OCI-LY1 (cell line): Measurements from ENCODE around the gene KLHDC7B.
"Not testable (repeated sequence)": the region's sequence is repeated elsewhere in the genome, so short reads cannot be mapped to it uniquely, and the experiment has no call there.

Source experiments
- H2AFZ ChIP-seq: fragments of 200-600 bp; sonication (generic), shearing (Covaris generic); 2 replicates; pipeline ENCODE4 v1.6.0; 2014; ENCODE audit warnings: antibody characterized with exemption, mild to moderate bottlenecking, low read length
- H3F3A ChIP-seq: fragments of 200-600 bp; sonication (generic), shearing (Covaris generic); 2 replicates; pipeline ENCODE4 v1.6.0; 2014; ENCODE audit warnings: mild to moderate bottlenecking, antibody characterized with exemption, low read length, moderate library complexity; ENCODE audit not compliant: insufficient read depth
- H3K27ac ChIP-seq: fragments of 200-600 bp; sonication (generic); 2 replicates; pipeline ENCODE4 v1.5.1; 2014; ENCODE audit warnings: low read length, mixed run types, mild to moderate bottlenecking, low read depth; ENCODE audit not compliant: poor library complexity, severe bottlenecking
- H3K27me3 ChIP-seq: fragments of 200-600 bp; sonication (generic); 2 replicates; pipeline ENCODE4 v1.6.0; 2014; ENCODE audit warnings: antibody characterized with exemption, mild to moderate bottlenecking, low read length, moderate library complexity; ENCODE audit not compliant: insufficient read depth
- H3K36me3 ChIP-seq: fragments of 200-600 bp; sonication (generic); 2 replicates; pipeline ENCODE4 v1.6.1; 2014; ENCODE audit warnings: mild to moderate bottlenecking, antibody characterized with exemption, low read length, moderate library complexity, mixed read lengths; ENCODE audit not compliant: insufficient read depth
- H3K4me1 ChIP-seq: fragments of 200-600 bp; sonication (generic); 2 replicates; pipeline ENCODE4 v1.5.1; 2014; ENCODE audit warnings: mild to moderate bottlenecking, low read length, moderate library complexity; ENCODE audit not compliant: insufficient read depth, severe bottlenecking
- H3K4me2 ChIP-seq: fragments of 200-600 bp; sonication (generic), shearing (Covaris generic); 2 replicates; pipeline ENCODE4 v1.6.1; 2014; ENCODE audit warnings: low read length
- H3K4me3 ChIP-seq: fragments of 200-600 bp; sonication (generic); 2 replicates; pipeline ENCODE4 v1.5.1; 2014; ENCODE audit warnings: low read length, low read depth, mild to moderate bottlenecking, mixed read lengths; ENCODE audit not compliant: poor library complexity, severe bottlenecking
- H3K79me2 ChIP-seq: fragments of 200-600 bp; shearing (Covaris generic); 2 replicates; pipeline ENCODE4 v1.6.1; 2016; ENCODE audit warnings: mixed run types, low read length, mixed read lengths; ENCODE audit not compliant: insufficient read depth
- H3K9ac ChIP-seq: fragments of 200-600 bp; sonication (generic), shearing (Covaris generic); 2 replicates; pipeline ENCODE4 v1.6.1; 2014; ENCODE audit warnings: mild to moderate bottlenecking, low read length, mixed read lengths
- H3K9me2 ChIP-seq: fragments of 200-600 bp; sonication (generic), shearing (Covaris generic); 2 replicates; pipeline ENCODE4 v1.6.1; 2014; ENCODE audit warnings: low read depth, mild to moderate bottlenecking, low read length, mixed read lengths
- H3K9me3 ChIP-seq: fragments of 200-600 bp; shearing (Covaris generic); 2 replicates; pipeline ENCODE4 v1.6.1; 2014; ENCODE audit warnings: low read length, mixed read lengths
- H4K20me1 ChIP-seq: fragments of 200-600 bp; sonication (generic), shearing (Covaris generic); 2 replicates; pipeline ENCODE4 v1.6.0; 2016; ENCODE audit warnings: mild to moderate bottlenecking, low read length; ENCODE audit not compliant: insufficient read depth
- EZH2 ChIP-seq: fragments of 200-600 bp; sonication (generic), shearing (Covaris generic); IDR thresholded peaks from 2 replicates; pipeline ENCODE4 v1.8.0; 2017; ENCODE audit warnings: borderline replicate concordance, mixed run types, mild to moderate bottlenecking, antibody characterized with exemption, low read length, moderate library complexity, mixed read lengths
- TF ChIP-seq, protein P1 (sequence below): fragments of 200-600 bp; sonication (generic), shearing (Covaris generic); IDR thresholded peaks from 2 replicates; pipeline ENCODE4 v1.5.1; 2017; ENCODE audit warnings: mild to moderate bottlenecking, antibody characterized with exemption, low read length, moderate library complexity, mixed read lengths

Gene KLHDC7B

GRCh38 chr22:50518606-50519005 lies 27.1 kb upstream of the KLHDC7B start:
- H3K4me2 ChIP-seq, result no peak overlapping the region
- H3K9ac ChIP-seq, result no peak overlapping the region

DNA sequence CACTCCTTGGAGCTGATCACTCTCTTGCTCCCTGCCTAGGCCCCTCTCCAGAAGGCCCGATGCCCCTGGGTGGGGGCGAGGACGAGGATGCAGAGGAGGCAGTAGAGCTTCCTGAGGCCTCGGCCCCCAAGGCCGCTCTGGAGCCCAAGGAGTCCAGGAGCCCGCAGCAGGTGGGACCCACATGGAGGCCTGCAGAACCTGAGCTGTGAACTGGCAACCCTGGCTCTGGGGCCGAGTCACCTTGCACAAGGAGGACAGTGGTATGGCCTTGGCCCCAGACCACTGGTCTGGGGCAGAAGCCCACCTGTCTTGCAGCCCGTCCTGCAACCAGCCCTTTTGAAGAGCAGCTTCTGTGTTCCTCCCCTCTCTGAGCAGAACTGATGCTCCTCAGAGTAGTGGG lies 26.5 kb upstream of the KLHDC7B start:
- Histone ChIP-seq H3K36me3 (peaks cover 87% of the 10 kb centered on the region), H3K4me1 (peaks cover 9% of the 10 kb centered on the region), H3K9ac (no peak overlapping the region), H4K20me1 (no peaks in the 10 kb centered on the region), H3K9me3 (no peaks in the 10 kb centered on the region), H2AFZ (no peak overlapping the region), H3F3A (no peaks in the 10 kb centered on the region), H3K9me2 (no peaks in the 10 kb centered on the region), H3K4me3 (no peak overlapping the region), H3K27ac (no peak overlapping the region), H3K27me3 (no peaks in the 10 kb centered on the region), H3K79me2 (peaks cover 10% of the 10 kb centered on the region), H3K4me2 (no peak overlapping the region)
- TF ChIP-seq, protein P1, sequence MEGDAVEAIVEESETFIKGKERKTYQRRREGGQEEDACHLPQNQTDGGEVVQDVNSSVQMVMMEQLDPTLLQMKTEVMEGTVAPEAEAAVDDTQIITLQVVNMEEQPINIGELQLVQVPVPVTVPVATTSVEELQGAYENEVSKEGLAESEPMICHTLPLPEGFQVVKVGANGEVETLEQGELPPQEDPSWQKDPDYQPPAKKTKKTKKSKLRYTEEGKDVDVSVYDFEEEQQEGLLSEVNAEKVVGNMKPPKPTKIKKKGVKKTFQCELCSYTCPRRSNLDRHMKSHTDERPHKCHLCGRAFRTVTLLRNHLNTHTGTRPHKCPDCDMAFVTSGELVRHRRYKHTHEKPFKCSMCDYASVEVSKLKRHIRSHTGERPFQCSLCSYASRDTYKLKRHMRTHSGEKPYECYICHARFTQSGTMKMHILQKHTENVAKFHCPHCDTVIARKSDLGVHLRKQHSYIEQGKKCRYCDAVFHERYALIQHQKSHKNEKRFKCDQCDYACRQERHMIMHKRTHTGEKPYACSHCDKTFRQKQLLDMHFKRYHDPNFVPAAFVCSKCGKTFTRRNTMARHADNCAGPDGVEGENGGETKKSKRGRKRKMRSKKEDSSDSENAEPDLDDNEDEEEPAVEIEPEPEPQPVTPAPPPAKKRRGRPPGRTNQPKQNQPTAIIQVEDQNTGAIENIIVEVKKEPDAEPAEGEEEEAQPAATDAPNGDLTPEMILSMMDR, result no peak
- TF ChIP-seq EZH2, result no peak

More at GRCh38 chr22:50518606-50519005, 27.1 kb upstream of the KLHDC7B start:
- Histone ChIP-seq H3K79me2 (peaks cover 15% of the 10 kb centered on the region), H3K4me3 (no peak overlapping the region), H3K27ac (no peak overlapping the region), H3K9me3 (no peaks in the 10 kb centered on the region), H3F3A (no peaks in the 10 kb centered on the region), H3K27me3 (no peaks in the 10 kb centered on the region), H4K20me1 (no peaks in the 10 kb centered on the region), H3K9me2 (no peaks in the 10 kb centered on the region), H2AFZ (no peak overlapping the region), H3K36me3 (peaks cover 83% of the 10 kb centered on the region), H3K4me1 (peaks cover 4% of the 10 kb centered on the region)
- TF ChIP-seq, protein P1, result no peak
- TF ChIP-seq EZH2, result no peak

- not testable (repeated sequence) for H3K9ac ChIP-seq, H3F3A ChIP-seq, H3K4me3 ChIP-seq, H3K9me3 ChIP-seq, H2AFZ ChIP-seq, H3K4me2 ChIP-seq, H3K27ac ChIP-seq, H3K27me3 ChIP-seq, H4K20me1 ChIP-seq, H3K79me2 ChIP-seq, H3K9me2 ChIP-seq
- Histone ChIP-seq H3K36me3 (peaks cover 85% of the 10 kb centered on the region), H3K4me1 (peaks cover 18% of the 10 kb centered on the region)
Observed at GRCh38 chr22:50520184-50520583, 25.5 kb upstream of the KLHDC7B start.

- Histone ChIP-seq H3K36me3 (peaks cover 85% of the 10 kb centered on the region), H3F3A (no peaks in the 10 kb centered on the region), H4K20me1 (no peaks in the 10 kb centered on the region), H3K27me3 (no peaks in the 10 kb centered on the region), H3K79me2 (no peaks in the 10 kb centered on the region), H3K9ac (no peak overlapping the region), H3K9me2 (no peaks in the 10 kb centered on the region), H2AFZ (no peak overlapping the region), H3K9me3 (no peaks in the 10 kb centered on the region), H3K4me2 (no peak overlapping the region), H3K4me1 (peaks cover 18% of the 10 kb centered on the region), H3K4me3 (no peak overlapping the region), H3K27ac (no peak overlapping the region)
- TF ChIP-seq, protein P1, result no peak
- no peak for TF ChIP-seq EZH2
Observed at GRCh38 chr22:50520826-50521453, 24.8 kb upstream of the KLHDC7B start.
